ENCODE data around the gene RCN1. TPM values are rescaled to one million over a fixed set of nuclear protein-coding genes. Genes with fewer than 3 reads are reported as not detected.
A peak's percentile ranks its signal among the peaks of the same experiment; 100 is the strongest.

The RCN1 gene
- total RNA-seq, 1 donor from 2014 or later: 545 TPM

- Mint-ChIP-seq H3K27ac (ENCODE audit: unreplicated experiment) (no peak overlapping the region), H3K4me1 (ENCODE audit: low read depth, unreplicated experiment) (peaks cover 10% of the 10 kb centered on the region), H3K4me3 (ENCODE audit: unreplicated experiment) (no peak overlapping the region), H3K36me3 (ENCODE audit: low read depth, unreplicated experiment) (peaks cover 16% of the 10 kb centered on the region), H3K9me3 (ENCODE audit: unreplicated experiment) (no peaks in the 10 kb centered on the region), H3K27me3 (ENCODE audit: low read depth, unreplicated experiment) (no peaks in the 10 kb centered on the region)
- no peak overlapping the region for H2AFZ ChIP-seq (ENCODE audit: low read depth, low read length)
- H3K36me3 ChIP-seq (ENCODE audit: insufficient read depth, low read length): peaks cover 24% of the 10 kb centered on the region
- FAIRE-seq (no peak), DNase-seq (ENCODE audit: low read depth) (no peak)
- H3K9me3 ChIP-seq (ENCODE audit: insufficient read depth, low read depth, low read length): no peaks in the 10 kb centered on the region
- no peak overlapping the region for H3K4me3 ChIP-seq (ENCODE audit: insufficient read depth, low read depth, low read length)
- no peak overlapping the region for H3K27ac ChIP-seq (ENCODE audit: low read depth, low read length)
- H3K4me2 ChIP-seq (ENCODE audit: low read length): no peak overlapping the region
- peaks cover 4% of the 10 kb centered on the region for H3K4me1 ChIP-seq (ENCODE audit: insufficient read depth, low read length)
- no peak overlapping the region for H3K9ac ChIP-seq (ENCODE audit: low read length)
- no peaks in the 10 kb centered on the region for H3K79me2 ChIP-seq (ENCODE audit: insufficient read depth, low read length)
- TF ChIP-seq CTCF (IDR thresholded peaks at IDR 0.05; ENCODE audit: insufficient read depth, low read depth, low read length): no peak
- no peak for TF ChIP-seq EZH2 (IDR thresholded peaks at IDR 0.05; ENCODE audit: insufficient read depth, low read length)
- H4K20me1 ChIP-seq (ENCODE audit: insufficient read depth, low read length): peaks cover 17% of the 10 kb centered on the region
- no peaks in the 10 kb centered on the region for H3K27me3 ChIP-seq (ENCODE audit: insufficient read depth, low read length)
Observed at GRCh38 chr11:32107647-32108046, 16.8 kb downstream of the RCN1 start.

- TF ChIP-seq CTCF (IDR thresholded peaks at IDR 0.05; ENCODE audit: insufficient read depth, low read depth, low read length) (no peak), EZH2 (IDR thresholded peaks at IDR 0.05; ENCODE audit: insufficient read depth, low read length) (no peak)
- Mint-ChIP-seq H3K4me3 (ENCODE audit: unreplicated experiment) (no peak overlapping the region), H3K36me3 (ENCODE audit: low read depth, unreplicated experiment) (peaks cover 7% of the 10 kb centered on the region), H3K27ac (ENCODE audit: unreplicated experiment) (peak overlapping the region; percentile 26), H3K27me3 (ENCODE audit: low read depth, unreplicated experiment) (peaks cover 9% of the 10 kb centered on the region), H3K4me1 (ENCODE audit: low read depth, unreplicated experiment) (peaks cover 10% of the 10 kb centered on the region), H3K9me3 (ENCODE audit: unreplicated experiment) (peaks cover 2% of the 10 kb centered on the region)
- DNase-seq (ENCODE audit: low read depth) (no peak), FAIRE-seq (no peak)
- no peaks in the 10 kb centered on the region for H3K79me2 ChIP-seq (ENCODE audit: insufficient read depth, low read length)
- H3K9me3 ChIP-seq (ENCODE audit: insufficient read depth, low read depth, low read length): no peaks in the 10 kb centered on the region
- H3K9ac ChIP-seq (ENCODE audit: low read length): no peak overlapping the region
- H3K4me1 ChIP-seq (ENCODE audit: insufficient read depth, low read length): peaks cover 4% of the 10 kb centered on the region
- H3K27me3 ChIP-seq (ENCODE audit: insufficient read depth, low read length): no peaks in the 10 kb centered on the region
- H3K27ac ChIP-seq (ENCODE audit: low read depth, low read length): no peak overlapping the region
- peak overlapping the region; percentile 14 for H3K4me2 ChIP-seq (ENCODE audit: low read length)
- no peak overlapping the region for H2AFZ ChIP-seq (ENCODE audit: low read depth, low read length)
- no peak overlapping the region for H3K4me3 ChIP-seq (ENCODE audit: insufficient read depth, low read depth, low read length)
- H4K20me1 ChIP-seq (ENCODE audit: insufficient read depth, low read length): peaks cover 12% of the 10 kb centered on the region
- H3K36me3 ChIP-seq (ENCODE audit: insufficient read depth, low read length): peaks cover 15% of the 10 kb centered on the region
Observed at GRCh38 chr11:32108576-32108975, 17.7 kb downstream of the RCN1 start.

- DNase-seq (ENCODE audit: low read depth) (peak; percentile 69), FAIRE-seq (no peak)
- peaks cover 7% of the 10 kb centered on the region for H4K20me1 ChIP-seq (ENCODE audit: insufficient read depth, low read length)
- TF ChIP-seq EZH2 (IDR thresholded peaks at IDR 0.05; ENCODE audit: insufficient read depth, low read length): no peak
- no peak for TF ChIP-seq CTCF (IDR thresholded peaks at IDR 0.05; ENCODE audit: insufficient read depth, low read depth, low read length)
- Mint-ChIP-seq H3K27ac (ENCODE audit: unreplicated experiment) (peak overlapping the region; percentile 26), H3K4me3 (ENCODE audit: unreplicated experiment) (no peak overlapping the region), H3K27me3 (ENCODE audit: low read depth, unreplicated experiment) (peaks cover 10% of the 10 kb centered on the region), H3K9me3 (ENCODE audit: unreplicated experiment) (peaks cover 2% of the 10 kb centered on the region), H3K4me1 (ENCODE audit: low read depth, unreplicated experiment) (peaks cover 10% of the 10 kb centered on the region), H3K36me3 (ENCODE audit: low read depth, unreplicated experiment) (peaks cover 6% of the 10 kb centered on the region)
- H3K79me2 ChIP-seq (ENCODE audit: insufficient read depth, low read length): no peaks in the 10 kb centered on the region
- no peaks in the 10 kb centered on the region for H3K27me3 ChIP-seq (ENCODE audit: insufficient read depth, low read length)
- H3K4me2 ChIP-seq (ENCODE audit: low read length): peak overlapping the region; percentile 14
- H3K4me1 ChIP-seq (ENCODE audit: insufficient read depth, low read length): peaks cover 4% of the 10 kb centered on the region
- no peak overlapping the region for H3K27ac ChIP-seq (ENCODE audit: low read depth, low read length)
- H3K4me3 ChIP-seq (ENCODE audit: insufficient read depth, low read depth, low read length): no peak overlapping the region
- H3K9me3 ChIP-seq (ENCODE audit: insufficient read depth, low read depth, low read length): no peaks in the 10 kb centered on the region
- H3K9ac ChIP-seq (ENCODE audit: low read length): no peak overlapping the region
- H2AFZ ChIP-seq (ENCODE audit: low read depth, low read length): no peak overlapping the region
- H3K36me3 ChIP-seq (ENCODE audit: insufficient read depth, low read length): peaks cover 9% of the 10 kb centered on the region
Observed at GRCh38 chr11:32109138-32109537, 18.3 kb downstream of the RCN1 start.

Data from astrocyte (in vitro differentiated cells and primary cell).